ENCODE results near the gene SCMH1.
"Not testable (repeated sequence)": the region's sequence is repeated elsewhere in the genome, so short reads cannot be mapped to it uniquely, and the experiment has no call there.

SCMH1 gene

GRCh38 chr1:41200728-41201127, 41.4 kb downstream of the SCMH1 start:
- no peak for FAIRE-seq

- no peak for FAIRE-seq
Measured at GRCh38 chr1:41199375-41199774, 42.7 kb downstream of the SCMH1 start.

GRCh38 chr1:41192456-41193178, 49.5 kb downstream of the SCMH1 start:
- no peak for FAIRE-seq

- no peak for FAIRE-seq
Measured at GRCh38 chr1:41184446-41184845, 57.7 kb downstream of the SCMH1 start.

- not testable (repeated sequence) for FAIRE-seq
Measured at GRCh38 chr1:41178230-41178629, 63.9 kb downstream of the SCMH1 start.

GRCh38 chr1:41175546-41175945, 66.6 kb downstream of the SCMH1 start:
- FAIRE-seq = no peak

GRCh38 chr1:41174170-41174569, 67.9 kb downstream of the SCMH1 start:
- FAIRE-seq = no peak

GRCh38 chr1:41173651-41174050, 68.5 kb downstream of the SCMH1 start:
- no peak for FAIRE-seq

GRCh38 chr1:41171266-41171874, 70.7 kb downstream of the SCMH1 start:
- no peak for FAIRE-seq

- no peak for FAIRE-seq
Measured at GRCh38 chr1:41169799-41170180, 72.3 kb downstream of the SCMH1 start.

- no peak for FAIRE-seq
Measured at GRCh38 chr1:41169066-41169798, 72.9 kb downstream of the SCMH1 start.

GRCh38 chr1:41167667-41168066, 74.4 kb downstream of the SCMH1 start:
- no peak for FAIRE-seq

- FAIRE-seq = no peak
Measured at GRCh38 chr1:41164727-41165126, 77.4 kb downstream of the SCMH1 start.

GRCh38 chr1:41162441-41162840, 79.7 kb downstream of the SCMH1 start:
- FAIRE-seq = no peak

GRCh38 chr1:41161846-41162245, 80.3 kb downstream of the SCMH1 start:
- no peak for FAIRE-seq

- no peak for FAIRE-seq
Measured at GRCh38 chr1:41160498-41161110, 81.5 kb downstream of the SCMH1 start.

- FAIRE-seq = no peak
Measured at GRCh38 chr1:41158966-41159365, 83.1 kb downstream of the SCMH1 start.

- no peak for FAIRE-seq
Measured at GRCh38 chr1:41158147-41158875, 83.8 kb downstream of the SCMH1 start.

GRCh38 chr1:41155105-41155504, 87.0 kb downstream of the SCMH1 start:
- FAIRE-seq = no peak

GRCh38 chr1:41153750-41154274, 88.3 kb downstream of the SCMH1 start:
- FAIRE-seq = no peak

- FAIRE-seq = no peak
Measured at GRCh38 chr1:41152622-41153044, 89.5 kb downstream of the SCMH1 start.

- FAIRE-seq = no peak
Measured at GRCh38 chr1:41151846-41152245, 90.3 kb downstream of the SCMH1 start.

GRCh38 chr1:41149570-41149969, 92.5 kb downstream of the SCMH1 start:
- no peak for FAIRE-seq
